Type B pancreatic cell (in vitro differentiated cells): ENCODE data around the gene IGF2. TPM values are rescaled to one million over a fixed set of nuclear protein-coding genes. Genes with fewer than 3 reads are reported as not detected.

ENCODE experiments used
- DNase-seq: peaks from one replicate; pipeline ENCODE4 v3.0.0; 2021; ENCODE audit warnings: mixed read lengths; ENCODE audit not compliant: unreplicated experiment; ENCODE audit errors: extremely low spot score
- H3K27ac Mint-ChIP-seq: 2 replicates; pipeline ENCODE4 v1.8.0; 2021; ENCODE audit warnings: mild to moderate bottlenecking, mixed read lengths
- H3K27me3 Mint-ChIP-seq: 2 replicates; pipeline ENCODE4 v1.8.0; 2021; ENCODE audit warnings: mixed read lengths
- H3K36me3 Mint-ChIP-seq: 2 replicates; pipeline ENCODE4 v1.8.0; 2021; ENCODE audit warnings: mixed read lengths
- H3K4me1 Mint-ChIP-seq: one replicate; pipeline ENCODE4 v1.8.0; 2021; ENCODE audit warnings: mixed read lengths; ENCODE audit not compliant: unreplicated experiment
- H3K4me3 Mint-ChIP-seq: 2 replicates; pipeline ENCODE4 v1.8.0; 2021; ENCODE audit warnings: mild to moderate bottlenecking, mixed read lengths
- H3K9me3 Mint-ChIP-seq: 2 replicates; pipeline ENCODE4 v1.8.0; 2021; ENCODE audit warnings: mixed read lengths
- total RNA-seq: library from RNA; stranded (reverse); gene quantifications from 2 replicates; pipeline ENCODE4 v1.2.1, GENCODE V29; 2021; ENCODE audit warnings: low replicate concordance
- TF ChIP-seq, protein P1 (sequence below): fragments of 200-600 bp; sonication (generic); conservative IDR thresholded peaks from 2 replicates; pipeline ENCODE4 v1.5.0; 2021; ENCODE audit warnings: antibody characterized with exemption, mild to moderate bottlenecking

IGF2 gene
- total RNA-seq, 1 donor from 2014 or later: 2,350 TPM

DNA sequence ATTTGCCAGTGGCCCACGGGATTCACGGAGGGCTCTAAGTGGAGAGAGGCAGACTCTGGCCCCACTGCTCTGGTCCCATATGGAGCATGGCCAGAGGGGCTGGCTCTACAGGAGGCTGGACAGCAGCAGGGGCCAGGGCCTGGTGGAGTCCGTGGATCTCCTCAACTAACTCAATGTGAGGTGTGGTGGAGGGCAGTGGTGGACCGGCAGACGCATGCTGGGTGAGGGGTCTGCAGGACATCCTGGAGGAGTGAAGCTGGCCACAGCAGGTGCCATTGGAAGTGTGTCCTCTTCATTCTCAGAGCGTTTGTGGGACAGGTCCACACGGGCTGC is 15.6 kb downstream of the IGF2 start:
- Mint-ChIP-seq H3K4me3 (no peak overlapping the region), H3K9me3 (peaks cover 4% of the 10 kb centered on the region), H3K4me1 (no peaks in the 10 kb centered on the region), H3K27ac (peak overlapping the region; percentile 23), H3K27me3 (peaks cover 5% of the 10 kb centered on the region), H3K36me3 (peaks cover 3% of the 10 kb centered on the region)
- TF ChIP-seq, protein P1, sequence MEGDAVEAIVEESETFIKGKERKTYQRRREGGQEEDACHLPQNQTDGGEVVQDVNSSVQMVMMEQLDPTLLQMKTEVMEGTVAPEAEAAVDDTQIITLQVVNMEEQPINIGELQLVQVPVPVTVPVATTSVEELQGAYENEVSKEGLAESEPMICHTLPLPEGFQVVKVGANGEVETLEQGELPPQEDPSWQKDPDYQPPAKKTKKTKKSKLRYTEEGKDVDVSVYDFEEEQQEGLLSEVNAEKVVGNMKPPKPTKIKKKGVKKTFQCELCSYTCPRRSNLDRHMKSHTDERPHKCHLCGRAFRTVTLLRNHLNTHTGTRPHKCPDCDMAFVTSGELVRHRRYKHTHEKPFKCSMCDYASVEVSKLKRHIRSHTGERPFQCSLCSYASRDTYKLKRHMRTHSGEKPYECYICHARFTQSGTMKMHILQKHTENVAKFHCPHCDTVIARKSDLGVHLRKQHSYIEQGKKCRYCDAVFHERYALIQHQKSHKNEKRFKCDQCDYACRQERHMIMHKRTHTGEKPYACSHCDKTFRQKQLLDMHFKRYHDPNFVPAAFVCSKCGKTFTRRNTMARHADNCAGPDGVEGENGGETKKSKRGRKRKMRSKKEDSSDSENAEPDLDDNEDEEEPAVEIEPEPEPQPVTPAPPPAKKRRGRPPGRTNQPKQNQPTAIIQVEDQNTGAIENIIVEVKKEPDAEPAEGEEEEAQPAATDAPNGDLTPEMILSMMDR: no peak
- DNase-seq: no peak

- Mint-ChIP-seq H3K4me3 (no peak overlapping the region), H3K9me3 (peaks cover 4% of the 10 kb centered on the region), H3K27ac (peak overlapping the region; percentile 23), H3K36me3 (peaks cover 3% of the 10 kb centered on the region), H3K4me1 (no peaks in the 10 kb centered on the region), H3K27me3 (peaks cover 9% of the 10 kb centered on the region)
- no peak for DNase-seq
- TF ChIP-seq, protein P1: no peak
Observed at GRCh38 chr11:2122907-2123627, 16.1 kb downstream of the IGF2 start.

- peak overlapping the region; percentile 52 for H3K4me3 Mint-ChIP-seq
- TF ChIP-seq, protein P1: no peak
- DNase-seq: peak; percentile 68
- H3K4me1 Mint-ChIP-seq: no peaks in the 10 kb centered on the region
- H3K27me3 Mint-ChIP-seq: peaks cover 9% of the 10 kb centered on the region
- H3K9me3 Mint-ChIP-seq: peaks cover 8% of the 10 kb centered on the region
- peaks cover 3% of the 10 kb centered on the region for H3K36me3 Mint-ChIP-seq
- peak overlapping the region; percentile 78 for H3K27ac Mint-ChIP-seq
Observed at GRCh38 chr11:2122222-2122906, 16.8 kb downstream of the IGF2 start.

DNA sequence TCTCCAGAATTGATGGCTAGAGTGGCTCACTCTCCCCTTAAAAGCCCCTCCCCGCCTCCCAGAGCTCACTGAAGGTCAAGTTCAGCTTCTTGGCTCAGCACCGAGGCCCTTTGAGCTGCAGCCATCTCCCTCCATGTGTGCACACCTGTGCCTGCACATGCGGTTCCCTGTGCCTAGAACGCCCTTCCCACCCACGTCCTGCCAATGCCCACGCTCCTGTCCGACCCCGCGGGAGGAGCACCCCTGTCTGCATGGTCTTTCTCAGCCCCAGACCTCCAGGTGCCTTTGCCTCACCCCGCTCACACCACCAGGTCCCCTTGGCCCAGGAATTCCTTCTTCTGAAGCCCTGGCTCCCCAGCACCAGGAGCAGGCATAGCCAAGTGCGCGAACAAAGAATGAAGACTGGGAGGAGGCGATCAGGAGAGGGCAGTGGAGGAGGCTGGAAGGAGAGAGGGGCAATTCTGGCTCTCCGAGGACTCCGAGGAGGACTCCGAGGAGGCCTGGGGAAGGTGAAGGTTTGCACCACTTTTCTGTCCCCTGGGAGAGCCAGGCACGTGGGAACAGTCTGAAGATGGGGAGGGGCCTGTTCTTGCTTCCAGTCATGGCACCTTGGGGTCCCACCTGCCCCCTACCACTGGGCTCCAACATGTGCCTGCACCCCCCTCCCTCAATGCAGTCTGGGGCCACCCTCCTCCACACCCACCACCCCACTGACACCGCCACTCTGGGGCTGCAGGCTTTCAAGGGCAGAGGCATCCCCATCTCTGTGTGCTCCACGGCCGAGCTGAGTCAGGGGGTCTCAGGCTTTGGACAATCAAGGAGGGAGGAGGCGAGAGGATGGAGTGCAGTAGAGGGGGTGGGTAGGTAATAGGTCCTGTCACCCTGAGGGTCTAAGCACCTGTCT is 17.7 kb downstream of the IGF2 start:
- peaks cover 10% of the 10 kb centered on the region for H3K27me3 Mint-ChIP-seq
- TF ChIP-seq, protein P1: no peak
- peaks cover 5% of the 10 kb centered on the region for H3K36me3 Mint-ChIP-seq

DNA sequence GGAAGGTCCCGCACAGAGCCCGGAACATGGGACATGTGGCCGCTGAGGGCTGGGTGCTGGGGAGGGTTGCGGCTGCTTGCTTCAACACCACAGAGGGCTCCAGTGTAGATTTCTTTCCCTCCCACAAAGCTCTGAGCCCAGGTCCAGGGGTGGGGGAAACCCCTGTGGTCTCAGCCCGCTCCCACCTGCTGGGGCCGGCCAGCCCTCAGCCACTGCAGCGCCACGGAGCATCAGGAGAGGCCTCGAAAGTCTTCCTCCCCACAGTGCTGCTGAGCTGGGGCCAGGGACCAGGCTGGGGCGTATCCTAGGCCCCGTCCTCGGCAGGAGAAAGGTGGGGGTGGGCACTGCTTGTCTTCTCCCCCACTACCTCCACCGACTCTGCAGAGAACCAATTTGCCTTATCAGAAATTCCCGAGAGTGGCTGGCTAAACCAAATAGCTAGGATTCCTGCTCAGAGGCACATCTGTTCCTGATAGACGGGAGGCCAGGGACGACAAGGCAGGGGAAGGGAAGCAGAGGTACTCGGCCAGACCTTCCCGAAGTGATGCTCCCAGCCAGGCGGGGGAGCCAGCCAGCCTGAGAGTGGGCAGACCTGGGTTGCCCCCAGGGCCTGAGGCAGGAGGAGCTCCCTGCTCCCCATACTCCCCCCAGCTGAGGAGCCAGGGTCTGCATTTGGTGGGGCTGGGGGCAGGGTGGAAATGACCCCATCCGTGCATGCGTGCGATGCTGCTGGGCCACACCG is 18.7 kb downstream of the IGF2 start:
- peaks cover 16% of the 10 kb centered on the region for H3K9me3 Mint-ChIP-seq
- no peak overlapping the region for H3K4me3 Mint-ChIP-seq
- no peak overlapping the region for H3K27ac Mint-ChIP-seq
- H3K27me3 Mint-ChIP-seq: peaks cover 12% of the 10 kb centered on the region
- TF ChIP-seq, protein P1: no peak
- H3K4me1 Mint-ChIP-seq: no peaks in the 10 kb centered on the region
- H3K36me3 Mint-ChIP-seq: peaks cover 8% of the 10 kb centered on the region
- DNase-seq: peak; percentile 68

More for the DNA sequence above, 17.7 kb downstream of the IGF2 start:
- DNase-seq: peak; percentile 67
- Mint-ChIP-seq H3K9me3 (peaks cover 12% of the 10 kb centered on the region), H3K4me1 (no peaks in the 10 kb centered on the region), H3K27ac (peak overlapping the region; percentile 62), H3K4me3 (no peak overlapping the region)
